A549 (cell line): ENCODE measurements around the gene PPP1R18. TPM values are rescaled to one million over a fixed set of nuclear protein-coding genes. Genes with fewer than 3 reads are reported as not detected.

Source experiments
- ATAC-seq, 2 experiments: fragments of 200-7000 bp in 1 of 2; fragments of >200 bp in 1 of 2; cut with Nextera tagmentation in 1 of 2; cut with Tn5 transposase in 1 of 2; 3 replicates each; pipeline versions ENCODE4 v1.8.0 to v1.9.1; 2018 to 2020; ENCODE audit warnings: mild to moderate bottlenecking in 1 of 2, moderate library complexity in 1 of 2
- CTCF ChIA-PET: fragments of 300-600 bp; sonication (Branson Sonifier 250); formaldehyde crosslinking; extraction: SDS; loops from one replicate; lab custom pipeline; 2021; ENCODE audit warnings: antibody characterized with exemption, inconsistent platforms; lab: Yijun Ruan, JAX
- POLR2A ChIA-PET: fragments of 350-600 bp; formaldehyde crosslinking; extraction: SDS; loops from one replicate; lab custom pipeline; 2021; ENCODE audit warnings: antibody characterized with exemption, inconsistent platforms; lab: Yijun Ruan, JAX
- DNase-seq, 2 experiments: peaks; one replicate each; pipeline versions ENCODE4 v3.0.0 to v3.0.0-alpha.2; 2011 to 2016; ENCODE audit warnings: low read depth in 1 of 2, low spot score in 1 of 2
- FAIRE-seq: peaks from 2 replicates; lab custom pipeline; 2011; peaks lifted over from hg19 to GRCh38; lab: Jason Lieb, UNC
- H3K27ac ChIP-seq, 2 experiments: fragments of >200 bp; sonication (Bioruptor Twin); formaldehyde crosslinking; 3 replicates each; pipeline ENCODE4 v1.5.1; 2016 to 2017
- H3K4me1 ChIP-seq: fragments of >200 bp; sonication (Bioruptor Twin); formaldehyde crosslinking; 3 replicates; pipeline ENCODE4 v1.6.1; 2016
- H3K4me2 ChIP-seq: fragments of >200 bp; sonication (Bioruptor Twin); formaldehyde crosslinking; 3 replicates; pipeline ENCODE4 v1.6.1; 2016
- H3K4me3 ChIP-seq: fragments of >200 bp; sonication (Bioruptor Twin); formaldehyde crosslinking; 3 replicates; pipeline ENCODE4 v1.5.1; 2016
- H3K9me3 ChIP-seq: fragments of >200 bp; sonication (Bioruptor Twin); formaldehyde crosslinking; 3 replicates; pipeline ENCODE4 v1.6.1; 2016
- CBX8 ChIP-seq: fragments of 200-600 bp; sonication (generic); IDR thresholded peaks from 2 replicates; pipeline ENCODE4 v1.6.1; 2016
- CTCF ChIP-seq: fragments of >200 bp; sonication (Bioruptor Twin); formaldehyde crosslinking; IDR thresholded peaks from 3 replicates; pipeline ENCODE4 v1.5.1; 2016
- ELK1 ChIP-seq: fragments of 150-350 bp; IDR thresholded peaks from 2 replicates; pipeline ENCODE4 v1.6.1; 2014; ENCODE audit warnings: low read depth, mild to moderate bottlenecking, low read length
- ESRRA ChIP-seq: fragments of 150-350 bp; IDR thresholded peaks from 2 replicates; pipeline ENCODE4 v1.6.1; 2014; ENCODE audit warnings: mild to moderate bottlenecking, low read length, borderline replicate concordance
- FOSL2 ChIP-seq, 2 experiments: fragments of 450-650 bp in 1 of 2; fragments of >200 bp in 1 of 2; sonication (Bioruptor Twin) in 1 of 2; formaldehyde crosslinking; IDR thresholded peaks; 2 replicates each; pipeline versions ENCODE4 v1.5.0 to v1.6.1; 2016 to 2020; ENCODE audit warnings: mild to moderate bottlenecking in 1 of 2, moderate library complexity in 1 of 2
- GATA3 ChIP-seq: IDR thresholded peaks from 2 replicates; pipeline ENCODE4 v1.6.1; 2012; ENCODE audit warnings: borderline replicate concordance
- HES2 ChIP-seq: fragments of >200 bp; sonication (Bioruptor Twin); formaldehyde crosslinking; IDR thresholded peaks from 2 replicates; pipeline ENCODE4 v1.6.1; 2016
- HOXA7 ChIP-seq: fragments of 250-450 bp; sonication (Bioruptor Pico); IDR thresholded peaks from 2 replicates; pipeline ENCODE4 v1.5.0; 2020; ENCODE audit warnings: mild to moderate bottlenecking, moderate library complexity
- JUN ChIP-seq, 2 experiments: fragments of >200 bp; sonication (Bioruptor Twin); formaldehyde crosslinking; IDR thresholded peaks; 2 replicates in 1 of 2; 3 replicates in 1 of 2; pipeline ENCODE4 v1.6.1; 2016 to 2017
- JUNB ChIP-seq: fragments of >200 bp; sonication (Bioruptor Twin); formaldehyde crosslinking; IDR thresholded peaks from 2 replicates; pipeline ENCODE4 v1.6.1; 2016
- KDM5A ChIP-seq: fragments of 200-600 bp; sonication (generic); IDR thresholded peaks from 2 replicates; pipeline ENCODE4 v1.6.1; 2016; ENCODE audit warnings: antibody characterized with exemption, mild to moderate bottlenecking
- MAFK ChIP-seq: fragments of 450-650 bp; IDR thresholded peaks from 2 replicates; pipeline ENCODE4 v1.6.1; 2014; ENCODE audit not compliant: partially characterized antibody
- PHF8 ChIP-seq: fragments of 200-600 bp; sonication (generic); IDR thresholded peaks from 2 replicates; pipeline ENCODE4 v1.6.1; 2016; ENCODE audit warnings: low read depth, mild to moderate bottlenecking, antibody characterized with exemption, moderate library complexity, borderline replicate concordance
- POLR2A ChIP-seq: IDR thresholded peaks from 2 replicates; pipeline ENCODE4 v1.6.1; 2012; ENCODE audit warnings: mild to moderate bottlenecking, low read length
- RARB ChIP-seq: fragments of 250-450 bp; sonication (Bioruptor Pico); IDR thresholded peaks from 2 replicates; pipeline ENCODE4 v1.8.0; 2021; ENCODE audit warnings: mild to moderate bottlenecking, moderate library complexity
- RNF2 ChIP-seq: fragments of 200-600 bp; sonication (generic); IDR thresholded peaks from 2 replicates; pipeline ENCODE4 v1.6.1; 2016; ENCODE audit warnings: low read depth, mild to moderate bottlenecking, antibody characterized with exemption, moderate library complexity, borderline replicate concordance
- SMC3 ChIP-seq: fragments of >200 bp; sonication (Bioruptor Twin); formaldehyde crosslinking; IDR thresholded peaks from 3 replicates; pipeline ENCODE4 v1.6.1; 2018; ENCODE audit warnings: inconsistent platforms
- SREBF2 ChIP-seq: fragments of 450-650 bp; IDR thresholded peaks from 2 replicates; pipeline ENCODE4 v1.6.1; 2014; ENCODE audit warnings: mild to moderate bottlenecking, moderate library complexity
- TP53 ChIP-seq: fragments of 250-450 bp; sonication (Bioruptor Pico); IDR thresholded peaks from 2 replicates; pipeline ENCODE4 v1.5.0; 2021; ENCODE audit warnings: mild to moderate bottlenecking, moderate library complexity
- ZSCAN20 ChIP-seq: fragments of 250-450 bp; sonication (Bioruptor Pico); IDR thresholded peaks from 2 replicates; pipeline ENCODE4 v1.8.0; 2022; ENCODE audit warnings: mild to moderate bottlenecking, moderate library complexity
- WGBS: methylation state at CpG from one replicate; pipeline ENCODE4 v1.1.6; 2017; ENCODE audit errors: missing lambda C conversion rate; 5-methylcytosine and 5-hydroxymethylcytosine counted together
- polyA plus RNA-seq, 4 experiments: library from polyadenylated mRNA; depleted of rRNA in 3 of 4; stranded (reverse); fragments of >200 nt; fragmentation: RNase III in 1 of 4; extraction: RNeasy Plus Mini Kit Qiagen cat#74134 plus additional on column Dnase treatment in 1 of 4; gene quantifications; 2 replicates in 3 of 4; 3 replicates in 1 of 4; pipeline ENCODE4 v1.2.3, GENCODE V29; 2011 to 2017
- TF ChIP-seq, protein P1 (sequence below): fragments of 250-450 bp; sonication (Bioruptor Pico); IDR thresholded peaks from 2 replicates; pipeline ENCODE4 v1.5.0; 2021; ENCODE audit warnings: mild to moderate bottlenecking, moderate library complexity, borderline replicate concordance
- TF ChIP-seq, protein P2 (sequence below): fragments of 450-650 bp; IDR thresholded peaks from 2 replicates; pipeline ENCODE4 v1.6.1; 2014; ENCODE audit warnings: antibody characterized with exemption

Gene PPP1R18
- polyA plus RNA-seq, 2 of the 4 experiments (the other 2 are of a cell fraction): 17.1 to 20.6 TPM

DNA sequence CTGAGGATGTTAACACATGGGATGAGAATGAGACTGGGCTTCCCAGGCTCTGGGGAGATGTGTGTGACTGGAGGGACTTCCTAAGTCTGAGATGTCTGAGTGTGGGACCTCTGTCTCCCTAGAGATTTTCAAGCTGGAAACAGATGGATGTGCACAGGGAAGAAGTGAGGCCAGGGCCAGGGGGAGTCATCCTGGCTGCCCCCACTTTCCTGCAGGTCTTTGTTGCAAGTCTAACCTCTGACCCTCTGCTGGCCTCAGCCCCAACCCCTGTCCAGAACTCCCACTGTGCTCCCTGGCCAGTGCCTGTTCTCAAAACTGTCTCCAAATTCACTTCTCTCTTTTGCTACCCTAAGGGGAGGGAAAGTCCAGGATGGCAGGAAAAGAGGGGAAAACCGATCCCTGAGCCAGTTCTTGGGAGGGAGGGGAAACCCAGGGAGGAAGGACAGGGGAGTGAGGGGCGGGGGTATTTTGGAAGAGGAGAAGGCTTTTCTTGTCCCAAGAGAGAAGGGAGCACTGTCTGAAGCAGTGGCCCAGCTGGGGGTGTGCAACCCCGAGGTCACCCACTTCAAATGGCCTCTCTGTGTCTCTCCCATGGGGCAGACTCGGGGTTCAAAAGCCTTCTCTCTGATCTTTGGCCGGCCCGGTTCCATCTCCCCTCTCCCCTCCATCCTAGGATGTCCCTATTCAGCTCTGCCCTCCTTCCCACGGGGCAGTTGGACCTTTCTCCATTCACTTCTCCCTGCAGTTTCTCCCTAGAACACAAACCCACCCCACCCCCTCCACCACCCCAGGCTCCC lies 3.1 kb downstream of the PPP1R18 start:
- CTCF ChIA-PET: interaction anchor here (2.8 to 17.1 kb wide), 2 partner anchors 10 to 43 kb away, joined by 11 to 539 read pairs; partner anchors contain the start of genes DHX16, MDC1 and TUBB
- H3K4me3 ChIP-seq: peak overlapping the region; percentile 84
- peak overlapping the region; percentile 79 for H3K4me2 ChIP-seq
- ATAC-seq (no peak), DNase-seq (no peak), FAIRE-seq (no peak)
- 16% methylated on average over 7 of the region's 7 CpGs for WGBS
- peaks cover 60% of the 10 kb centered on the region for H3K4me1 ChIP-seq
- peak overlapping the region; percentile 83 to 99 for H3K27ac ChIP-seq
- POLR2A ChIA-PET: interaction anchor here (1.6 kb wide), 1 partner anchor 34 kb away, joined by 4 read pairs; the partner anchor contains the start of gene MDC1
- TF ChIP-seq ESRRA: no peak
- TF ChIP-seq GATA3: no peak
- no peak for TF ChIP-seq HOXA7 (CRISPR knock-in tag)
- no peak for TF ChIP-seq KDM5A
- no peak for TF ChIP-seq CTCF
- TF ChIP-seq JUNB: no peak
- no peak for TF ChIP-seq TP53 (CRISPR knock-in tag)
- TF ChIP-seq, protein P1, sequence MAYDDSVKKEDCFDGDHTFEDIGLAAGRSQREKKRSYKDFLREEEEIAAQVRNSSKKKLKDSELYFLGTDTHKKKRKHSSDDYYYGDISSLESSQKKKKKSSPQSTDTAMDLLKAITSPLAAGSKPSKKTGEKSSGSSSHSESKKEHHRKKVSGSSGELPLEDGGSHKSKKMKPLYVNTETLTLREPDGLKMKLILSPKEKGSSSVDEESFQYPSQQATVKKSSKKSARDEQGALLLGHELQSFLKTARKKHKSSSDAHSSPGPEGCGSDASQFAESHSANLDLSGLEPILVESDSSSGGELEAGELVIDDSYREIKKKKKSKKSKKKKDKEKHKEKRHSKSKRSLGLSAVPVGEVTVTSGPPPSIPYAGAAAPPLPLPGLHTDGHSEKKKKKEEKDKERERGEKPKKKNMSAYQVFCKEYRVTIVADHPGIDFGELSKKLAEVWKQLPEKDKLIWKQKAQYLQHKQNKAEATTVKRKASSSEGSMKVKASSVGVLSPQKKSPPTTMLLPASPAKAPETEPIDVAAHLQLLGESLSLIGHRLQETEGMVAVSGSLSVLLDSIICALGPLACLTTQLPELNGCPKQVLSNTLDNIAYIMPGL (CRISPR knock-in tag): no peak
- no peak for TF ChIP-seq MAFK
- TF ChIP-seq, protein P2, sequence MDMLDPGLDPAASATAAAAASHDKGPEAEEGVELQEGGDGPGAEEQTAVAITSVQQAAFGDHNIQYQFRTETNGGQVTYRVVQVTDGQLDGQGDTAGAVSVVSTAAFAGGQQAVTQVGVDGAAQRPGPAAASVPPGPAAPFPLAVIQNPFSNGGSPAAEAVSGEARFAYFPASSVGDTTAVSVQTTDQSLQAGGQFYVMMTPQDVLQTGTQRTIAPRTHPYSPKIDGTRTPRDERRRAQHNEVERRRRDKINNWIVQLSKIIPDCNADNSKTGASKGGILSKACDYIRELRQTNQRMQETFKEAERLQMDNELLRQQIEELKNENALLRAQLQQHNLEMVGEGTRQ: no peak
- TF ChIP-seq JUN (IDR thresholded peaks at IDR 0.05): no peak
- no peak for TF ChIP-seq SREBF2
- TF ChIP-seq RNF2: no peak
- TF ChIP-seq FOSL2 (IDR thresholded peaks at IDR 0.05): no peak
- no peak for TF ChIP-seq FOSL2 (CRISPR knock-in tag; IDR thresholded peaks at IDR 0.05)
- no peak for TF ChIP-seq ZSCAN20
- no peak for TF ChIP-seq PHF8
- TF ChIP-seq, all 56 proteins: peak for 0
- H3K9me3 ChIP-seq: no peaks in the 10 kb centered on the region

- WGBS: 23% methylated on average over 6 of the region's 11 CpGs
- ATAC-seq: peak; percentile 31 to 44; a peak in 5 of 6 replicates
- Histone ChIP-seq H3K27ac (peak overlapping the region; percentile 83 to 99), H3K4me3 (peak overlapping the region; percentile 84), H3K4me1 (peaks cover 54% of the 10 kb centered on the region), H3K9me3 (no peaks in the 10 kb centered on the region), H3K4me2 (peak overlapping the region; percentile 79)
- POLR2A ChIA-PET: interaction anchor here (1.0 to 1.6 kb wide), 3 partner anchors 25 to 39 kb away, joined by 3 to 4 read pairs (median 3); partner anchors contain the start of gene MDC1
- no peak for FAIRE-seq
- DNase-seq: peak; percentile 41 to 55
- no peak for TF ChIP-seq FOSL2 (IDR thresholded peaks at IDR 0.05)
- peak; percentile 75 for TF ChIP-seq FOSL2 (CRISPR knock-in tag; IDR thresholded peaks at IDR 0.05)
- no peak for TF ChIP-seq RARB (CRISPR knock-in tag)
- TF ChIP-seq CBX8: no peak
- TF ChIP-seq, protein P2: no peak
- no peak for TF ChIP-seq ELK1
- TF ChIP-seq CTCF: no peak
- TF ChIP-seq SMC3: no peak
- no peak for TF ChIP-seq HES2
- peak; percentile 29; the same call in 1 of the 2 replicates for TF ChIP-seq POLR2A
- CTCF ChIA-PET: interaction anchor here (1.6 to 17.1 kb wide), 3 partner anchors 9 to 194 kb away, joined by 4 to 539 read pairs (median 11); partner anchors contain the start of genes DHX16, MDC1 and TUBB
These were observed 4.0 kb downstream of the PPP1R18 start for GRCh38 chr6:30682143-30683117.
